H1 (cell line): ENCODE measurements around the gene KLHL3. TPM values are rescaled to one million over a fixed set of nuclear protein-coding genes. Genes with fewer than 3 reads are reported as not detected.

Experiments
- CTCF ChIA-PET: fragments of 300-600 bp; sonication (Branson Sonifier 250); formaldehyde crosslinking; loops from one replicate; lab custom pipeline; 2021; ENCODE audit not compliant: partially characterized antibody; lab: Charles Lee
- POLR2A ChIA-PET: fragments of 300-600 bp; sonication (Branson Sonifier 250); formaldehyde crosslinking; loops from one replicate; lab custom pipeline; 2021; ENCODE audit warnings: inconsistent platforms; ENCODE audit not compliant: partially characterized antibody; lab: Charles Lee
- DNase-seq, 2 experiments: peaks; one replicate each; pipeline versions ENCODE4 v3.0.0 to v3.0.0-alpha.2; 2010 to 2022; ENCODE audit warnings: low spot score in 2 of 2, low read depth in 1 of 2, mixed read lengths in 1 of 2
- FAIRE-seq: peaks from 2 replicates; lab custom pipeline; 2011; peaks lifted over from hg19 to GRCh38; lab: Jason Lieb, UNC
- H2AFZ ChIP-seq: 2 replicates; pipeline ENCODE4 v1.8.1; 2012; ENCODE audit warnings: low read length, inconsistent platforms
- H2AK5ac ChIP-seq: 2 replicates; pipeline ENCODE4 v1.6.1; 2013; ENCODE audit warnings: low read depth, low read length
- H2BK120ac ChIP-seq: replicated peaks from 2 replicates; pipeline ENCODE3; 2013; ENCODE audit warnings: low read depth, low read length, inconsistent platforms
- H2BK12ac ChIP-seq: 2 replicates; pipeline ENCODE4 v1.6.1; 2013; ENCODE audit warnings: low read depth, low read length
- H2BK15ac ChIP-seq: 2 replicates; pipeline ENCODE4 v1.6.1; 2013; ENCODE audit warnings: low read length
- H2BK20ac ChIP-seq: 2 replicates; pipeline ENCODE4 v1.6.1; 2013; ENCODE audit warnings: low read length
- H2BK5ac ChIP-seq: 2 replicates; pipeline ENCODE4 v1.6.1; 2013; ENCODE audit warnings: low read depth, low read length
- H3K14ac ChIP-seq: 2 replicates; pipeline ENCODE4 v1.6.1; 2013; ENCODE audit warnings: inconsistent platforms; ENCODE audit not compliant: insufficient read length
- H3K18ac ChIP-seq: 2 replicates; pipeline ENCODE4 v1.6.1; 2013; ENCODE audit warnings: low read length; ENCODE audit errors: extremely low read depth
- H3K23ac ChIP-seq: 2 replicates; pipeline ENCODE4 v1.6.1; 2013; ENCODE audit warnings: inconsistent platforms; ENCODE audit not compliant: insufficient read length
- H3K23me2 ChIP-seq: 2 replicates; pipeline ENCODE4 v1.6.1; 2013; ENCODE audit warnings: low read depth, low read length
- H3K27ac ChIP-seq: 2 replicates; pipeline ENCODE4 v1.6.1; 2011; ENCODE audit warnings: low read depth, low read length, inconsistent platforms
- H3K27me3 ChIP-seq, 4 experiments: replicated peaks in 1 of 4; 1 replicate in 1 of 4; 2 replicates in 3 of 4; pipeline versions ENCODE4 v1.6.1 to v1.8.1; 2011 to 2013; ENCODE audit warnings: low read length in 3 of 4, mild to moderate bottlenecking in 3 of 4, inconsistent platforms in 2 of 4, mixed read lengths in 2 of 4, moderate library complexity in 1 of 4; ENCODE audit not compliant: control insufficient read depth in 3 of 4, insufficient read depth in 3 of 4; ENCODE audit errors: extremely low read depth in 1 of 4
- H3K36me3 ChIP-seq, 4 experiments: 2 replicates each; pipeline versions ENCODE4 v1.6.1 to v1.8.1; 2011 to 2013; ENCODE audit warnings: mild to moderate bottlenecking in 4 of 4, low read length in 3 of 4, moderate library complexity in 2 of 4, control low read depth in 1 of 4, inconsistent platforms in 1 of 4; ENCODE audit not compliant: insufficient read depth in 4 of 4, control insufficient read depth in 2 of 4
- H3K4ac ChIP-seq: replicated peaks from 2 replicates; pipeline ENCODE3; 2013; ENCODE audit warnings: low read length, low read depth, mixed read lengths, inconsistent platforms; ENCODE audit not compliant: insufficient read length
- H3K4me1 ChIP-seq, 4 experiments: replicated peaks in 1 of 4; 1 replicate in 1 of 4; 2 replicates in 3 of 4; pipeline versions ENCODE4 v1.6.1 to v1.8.1; 2011 to 2013; ENCODE audit warnings: low read length in 3 of 4, inconsistent platforms in 2 of 4, mixed read lengths in 1 of 4; ENCODE audit not compliant: insufficient read depth in 4 of 4, control insufficient read depth in 3 of 4
- H3K4me2 ChIP-seq, 2 experiments: 2 replicates each; pipeline versions ENCODE4 v1.6.1 to v1.8.1; 2011 to 2013; ENCODE audit warnings: low read depth in 2 of 2, low read length in 2 of 2, control low read depth in 1 of 2, inconsistent platforms in 1 of 2, mild to moderate bottlenecking in 1 of 2; ENCODE audit not compliant: insufficient read depth in 1 of 2
- H3K4me3 ChIP-seq, 4 experiments: fragments of 200-600, 300-600 bp in 1 of 4; sonication (generic), shearing (Covaris generic), sonication (Bioruptor Twin) in 1 of 4; 2 replicates each; pipeline versions ENCODE4 v1.5.1 to v1.8.1; 2011 to 2016; ENCODE audit warnings: low read length in 4 of 4, low read depth in 3 of 4, control low read depth in 2 of 4, inconsistent platforms in 2 of 4, mild to moderate bottlenecking in 2 of 4, mixed read lengths in 1 of 4, moderate library complexity in 1 of 4; ENCODE audit not compliant: insufficient read depth in 2 of 4; ENCODE audit errors: extremely low read depth in 1 of 4
- H3K56ac ChIP-seq: replicated peaks from 2 replicates; pipeline ENCODE3; 2013; ENCODE audit warnings: low read depth, mild to moderate bottlenecking, mixed read lengths, low read length, inconsistent platforms; ENCODE audit not compliant: insufficient read length
- H3K79me1 ChIP-seq: 2 replicates; pipeline ENCODE4 v1.6.1; 2013; ENCODE audit warnings: low read depth, low read length, control low read depth
- H3K79me2 ChIP-seq, 2 experiments: 2 replicates each; pipeline versions ENCODE4 v1.6.1 to v1.8.1; 2012 to 2013; ENCODE audit warnings: low read length in 2 of 2, mild to moderate bottlenecking in 2 of 2, inconsistent platforms in 1 of 2; ENCODE audit not compliant: insufficient read depth in 2 of 2, control insufficient read depth in 1 of 2
- H3K9ac ChIP-seq, 4 experiments: replicated peaks in 1 of 4; 1 replicate in 1 of 4; 2 replicates in 3 of 4; pipeline versions ENCODE4 v1.6.1 to v1.8.1; 2011 to 2013; ENCODE audit warnings: low read depth in 3 of 4, low read length in 3 of 4, control low read depth in 2 of 4, mild to moderate bottlenecking in 2 of 4, moderate library complexity in 2 of 4, inconsistent platforms in 1 of 4; ENCODE audit errors: extremely low read depth in 1 of 4
- H3K9me3 ChIP-seq, 2 experiments: 2 replicates each; pipeline versions ENCODE4 v1.6.1 to v1.8.1; 2012 to 2013; ENCODE audit warnings: mild to moderate bottlenecking in 2 of 2, moderate library complexity in 2 of 2, control low read depth in 1 of 2, inconsistent platforms in 1 of 2, low read depth in 1 of 2, low read length in 1 of 2, mixed read lengths in 1 of 2; ENCODE audit not compliant: insufficient read depth in 2 of 2
- H4K20me1 ChIP-seq, 2 experiments: replicated peaks in 1 of 2; 2 replicates each; pipeline versions ENCODE3 to v1.8.1; 2011 to 2013; ENCODE audit warnings: inconsistent platforms in 2 of 2, low read length in 2 of 2, mild to moderate bottlenecking in 1 of 2; ENCODE audit not compliant: insufficient read depth in 2 of 2, control insufficient read depth in 1 of 2
- H4K5ac ChIP-seq: 2 replicates; pipeline ENCODE4 v1.6.1; 2013; ENCODE audit warnings: low read length, low read depth, mixed read lengths, inconsistent platforms; ENCODE audit not compliant: insufficient read length
- H4K8ac ChIP-seq: 2 replicates; pipeline ENCODE4 v1.8.0; 2013; ENCODE audit warnings: mild to moderate bottlenecking, moderate library complexity, low read length, inconsistent platforms; ENCODE audit not compliant: insufficient read depth; ENCODE audit errors: extremely low read depth
- H4K91ac ChIP-seq: replicated peaks from 2 replicates; pipeline ENCODE3; 2013; ENCODE audit warnings: low read length, mixed read lengths, inconsistent platforms; ENCODE audit not compliant: insufficient read length
- CHD1 ChIP-seq: IDR thresholded peaks from 2 replicates; pipeline ENCODE4 v1.6.1; 2012; ENCODE audit warnings: low read depth, low read length, improper control_type of control experiment
- FOSL1 ChIP-seq: IDR thresholded peaks from 2 replicates; pipeline ENCODE4 v1.6.1; 2011; ENCODE audit warnings: mild to moderate bottlenecking, low read depth, low read length, moderate library complexity; ENCODE audit not compliant: insufficient read depth
- HDAC6 ChIP-seq: IDR thresholded peaks from one replicate; pipeline ENCODE4 v1.7.1; 2012; ENCODE audit warnings: low read depth, mild to moderate bottlenecking, inconsistent platforms, low read length, moderate library complexity
- JUND ChIP-seq: IDR thresholded peaks from 2 replicates; pipeline ENCODE4 v1.6.1; 2011; ENCODE audit warnings: mild to moderate bottlenecking, improper control_type of control experiment, low read length
- TAF1 ChIP-seq: IDR thresholded peaks from 2 replicates; pipeline ENCODE4 v1.6.1; 2011; ENCODE audit warnings: mild to moderate bottlenecking, low read depth, low read length
- TEAD4 ChIP-seq: IDR thresholded peaks from 2 replicates; pipeline ENCODE4 v1.6.1; 2012; ENCODE audit warnings: low read depth, low read length, inconsistent platforms, mixed read lengths
- WGBS, 2 experiments: shearing (Covaris generic) in 1 of 2; methylation state at CpG; one replicate each; pipeline versions ENCODE4 v1.1.6 to v1.1.7; 2013 to 2015; ENCODE audit warnings: low lambda C conversion rate in 2 of 2, mixed read lengths in 2 of 2, inconsistent platforms in 1 of 2, low coverage in 1 of 2, missing lambda C conversion rate in 1 of 2; ENCODE audit not compliant: insufficient replicate concordance in 2 of 2, insufficient coverage in 1 of 2, insufficient read length in 1 of 2; ENCODE audit errors: extremely low coverage in 1 of 2, missing lambda C conversion rate in 1 of 2; 5-methylcytosine and 5-hydroxymethylcytosine counted together
- polyA plus RNA-seq, 7 experiments: library from polyadenylated mRNA; depleted of rRNA in 3 of 7; stranded (reverse) in 5 of 7; unstranded in 2 of 7; fragments of >200 nt in 5 of 7; fragments of 200-250 nt in 2 of 7; gene quantifications; 1 replicate in 5 of 7; 2 replicates in 1 of 7; 4 replicates in 1 of 7; pipeline versions ENCODE4 v1.2.1 to v1.2.3, GENCODE V29; 2011 to 2013; ENCODE audit warnings: missing spikeins in 2 of 7, mixed read lengths in 2 of 7
- total RNA-seq: library from RNA; stranded (reverse); fragmentation: NEBNext Ultra II Directional; extraction: Animal tissue kit (Norgen Biotek cat#: 25700); gene quantifications from 2 replicates; pipeline ENCODE4 v1.2.1, GENCODE V29; 2021
- TF ChIP-seq, protein P1 (sequence below): IDR thresholded peaks from 2 replicates; pipeline ENCODE4 v1.6.1; 2012; ENCODE audit warnings: inconsistent platforms

Gene KLHL3
- total and polyA plus RNA-seq, 2 of the 8 experiments (the other 6 are each of a cell fraction or from before 2014, with no cell fraction given), result 7.4 to 13.7 TPM

DNA sequence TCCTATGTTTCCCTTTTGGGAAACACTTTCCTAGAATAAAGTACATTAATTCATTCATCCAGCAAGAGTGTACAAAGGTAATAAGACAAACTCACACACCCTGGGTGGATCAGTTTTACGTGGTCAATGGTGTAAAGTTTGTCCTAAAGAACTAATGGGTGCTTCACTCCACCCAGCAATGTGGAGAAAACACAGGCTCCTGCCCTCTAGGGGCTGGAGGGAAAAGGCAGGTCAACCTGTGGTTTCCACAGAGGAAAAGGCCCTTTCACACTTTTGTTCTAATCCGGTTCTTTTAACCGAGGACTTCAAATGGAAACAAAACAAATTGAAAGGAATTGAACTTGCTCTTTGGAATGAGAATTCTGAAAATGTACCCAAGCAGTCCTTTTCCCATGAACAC, 155.9 kb downstream of the KLHL3 start:
- H2BK12ac ChIP-seq, result no peak overlapping the region
- TF ChIP-seq, protein P1, sequence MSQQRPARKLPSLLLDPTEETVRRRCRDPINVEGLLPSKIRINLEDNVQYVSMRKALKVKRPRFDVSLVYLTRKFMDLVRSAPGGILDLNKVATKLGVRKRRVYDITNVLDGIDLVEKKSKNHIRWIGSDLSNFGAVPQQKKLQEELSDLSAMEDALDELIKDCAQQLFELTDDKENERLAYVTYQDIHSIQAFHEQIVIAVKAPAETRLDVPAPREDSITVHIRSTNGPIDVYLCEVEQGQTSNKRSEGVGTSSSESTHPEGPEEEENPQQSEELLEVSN, result no peak
- TF ChIP-seq HDAC6 (no peak), TAF1 (no peak), FOSL1 (no peak), TEAD4 (no peak), JUND (no peak), CHD1 (no peak)

More for the DNA sequence above, 155.9 kb downstream of the KLHL3 start:
- no peak overlapping the region for H4K5ac ChIP-seq
- H3K18ac ChIP-seq, result no peak overlapping the region
- no peak overlapping the region for H3K23ac ChIP-seq
- H3K79me1 ChIP-seq, result no peaks in the 10 kb centered on the region
- DNase-seq (peak in 1 of 2 experiments; percentile 44), FAIRE-seq (peak; percentile 42)
- H3K23me2 ChIP-seq, result no peaks in the 10 kb centered on the region
- H2AK5ac ChIP-seq, result no peak overlapping the region
- ChIA-PET CTCF (interaction anchor here (0.7 to 2.5 kb wide), 10 partner anchors 8 to 235 kb away, joined by 3 to 11 read pairs (median 4); partner anchors contain the start of gene SPOCK1), POLR2A (interaction anchor here (1.0 kb wide), 1 partner anchor 175 kb away, joined by 3 read pairs; no protein-coding TSS in a partner anchor)
- H2BK15ac ChIP-seq, result no peak overlapping the region
- no peak overlapping the region for H3K4me2 ChIP-seq
- H3K27me3 ChIP-seq, result no peaks in the 10 kb centered on the region
- WGBS, 2 experiments, result 84% methylated on average over 3 of the region's 3 CpGs; no CpG with 5 or more reads in 1 of the 2 experiments
- no peaks in the 10 kb centered on the region for H3K79me2 ChIP-seq
- no peaks in the 10 kb centered on the region for H3K4me1 ChIP-seq
- H4K8ac ChIP-seq, result no peak overlapping the region
- no peak overlapping the region for H3K4me3 ChIP-seq
- no peaks in the 10 kb centered on the region for H4K20me1 ChIP-seq
- no peak overlapping the region for H4K91ac ChIP-seq
- H3K36me3 ChIP-seq, result no peaks in the 10 kb centered on the region
- H3K56ac ChIP-seq, result no peak overlapping the region
- H3K27ac ChIP-seq, result no peak overlapping the region
- no peak overlapping the region for H2AFZ ChIP-seq
- H3K4ac ChIP-seq, result no peak overlapping the region
- H2BK20ac ChIP-seq, result no peak overlapping the region
- no peak overlapping the region for H3K14ac ChIP-seq
- no peak overlapping the region for H2BK120ac ChIP-seq
- H3K9ac ChIP-seq, result no peak overlapping the region
- H2BK5ac ChIP-seq, result no peak overlapping the region
- 0 out of 4 replicates have a peak, but pooled peaks cover 0 to 2% of the 10 kb centered on the region in 2 experiments for H3K9me3 ChIP-seq
